NCI-H526 (cell line): ENCODE results near the gene NKAIN4.
A peak's percentile ranks its signal among the peaks of the same experiment; 100 is the strongest.

Experiments
- DNase-seq, 2 experiments: peaks; one replicate each; lab custom pipeline; 2025; lab: John Stamatoyannopoulos, UW

Gene NKAIN4

DNA sequence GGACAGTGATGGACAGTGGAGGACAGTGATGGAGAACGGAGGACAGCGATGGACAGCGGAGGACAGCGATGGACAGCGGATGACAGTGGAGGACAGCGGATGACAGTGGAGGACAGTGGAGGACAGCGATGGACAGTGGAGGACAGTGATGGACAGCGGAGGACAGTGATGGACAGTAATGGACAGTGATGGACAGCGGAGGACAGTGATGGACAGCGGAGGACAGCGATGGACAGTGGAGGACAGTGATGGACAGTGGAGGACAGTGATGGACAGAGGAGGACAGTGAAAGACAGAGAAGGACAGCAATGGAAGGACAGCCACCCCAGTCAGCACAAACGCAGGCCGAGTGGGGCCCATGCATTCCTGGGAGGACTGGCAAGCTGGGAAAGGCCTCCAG, 3.4 kb upstream of the NKAIN4 start:
- no peak for DNase-seq

DNA sequence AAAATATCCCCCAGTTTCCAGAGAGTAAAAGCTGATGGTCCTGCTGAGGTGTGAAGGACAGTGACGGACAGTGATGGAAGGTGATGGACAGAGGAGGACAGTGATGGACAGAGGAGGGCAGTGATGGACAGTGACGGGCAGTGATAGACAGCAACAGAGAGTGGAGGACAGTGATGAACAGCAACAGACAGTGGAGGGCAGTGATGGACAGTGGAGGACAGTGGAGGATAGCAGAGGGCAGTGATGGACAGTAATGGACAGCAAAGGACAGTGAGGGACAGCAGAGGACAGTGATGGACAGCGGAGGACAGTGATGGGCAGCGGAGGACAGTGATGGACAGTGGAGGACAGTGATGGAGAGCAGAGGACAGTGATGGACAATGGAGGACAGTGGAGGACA, 2.7 kb upstream of the NKAIN4 start:
- DNase-seq, result no peak

DNA sequence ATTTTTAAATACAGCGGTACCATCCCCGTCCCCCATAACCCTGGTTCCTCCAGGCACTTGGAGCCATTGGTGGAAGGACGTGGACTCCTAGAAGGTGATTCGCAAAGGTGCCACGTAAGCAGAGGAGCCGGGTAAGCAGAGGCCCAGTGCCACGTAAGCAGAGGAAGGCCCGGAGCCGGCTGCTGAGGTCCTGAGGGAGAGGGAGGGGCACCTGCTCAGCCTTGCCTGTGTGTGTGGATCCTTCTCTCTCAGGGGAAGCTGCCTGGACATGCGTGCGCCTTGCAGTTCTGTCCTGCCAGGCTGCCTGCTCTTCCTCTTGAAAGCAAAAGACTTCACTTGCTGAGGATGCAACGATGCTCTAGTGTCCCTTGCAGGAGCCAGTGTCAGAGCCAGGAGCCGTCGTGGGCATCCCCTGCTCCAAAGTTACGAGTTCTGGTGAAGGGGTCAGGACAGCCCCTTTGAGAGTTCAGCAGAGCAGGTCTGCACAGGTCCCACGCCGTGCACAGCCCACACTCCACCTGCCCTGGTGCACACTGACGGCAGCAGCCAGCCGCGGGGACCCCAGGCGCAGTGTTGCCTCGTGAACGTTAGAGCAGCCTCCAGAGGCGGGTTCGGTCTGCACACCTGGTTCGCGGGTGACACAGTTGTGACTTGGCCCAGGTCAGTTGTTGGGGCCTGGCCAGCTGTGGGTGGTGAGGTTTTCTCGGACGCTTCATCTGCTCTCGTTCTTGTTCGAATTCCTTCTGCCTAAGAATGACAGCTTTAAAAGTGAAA, 1.9 kb upstream of the NKAIN4 start:
- peak in 1 of 2 experiments; percentile 57 for DNase-seq

DNA sequence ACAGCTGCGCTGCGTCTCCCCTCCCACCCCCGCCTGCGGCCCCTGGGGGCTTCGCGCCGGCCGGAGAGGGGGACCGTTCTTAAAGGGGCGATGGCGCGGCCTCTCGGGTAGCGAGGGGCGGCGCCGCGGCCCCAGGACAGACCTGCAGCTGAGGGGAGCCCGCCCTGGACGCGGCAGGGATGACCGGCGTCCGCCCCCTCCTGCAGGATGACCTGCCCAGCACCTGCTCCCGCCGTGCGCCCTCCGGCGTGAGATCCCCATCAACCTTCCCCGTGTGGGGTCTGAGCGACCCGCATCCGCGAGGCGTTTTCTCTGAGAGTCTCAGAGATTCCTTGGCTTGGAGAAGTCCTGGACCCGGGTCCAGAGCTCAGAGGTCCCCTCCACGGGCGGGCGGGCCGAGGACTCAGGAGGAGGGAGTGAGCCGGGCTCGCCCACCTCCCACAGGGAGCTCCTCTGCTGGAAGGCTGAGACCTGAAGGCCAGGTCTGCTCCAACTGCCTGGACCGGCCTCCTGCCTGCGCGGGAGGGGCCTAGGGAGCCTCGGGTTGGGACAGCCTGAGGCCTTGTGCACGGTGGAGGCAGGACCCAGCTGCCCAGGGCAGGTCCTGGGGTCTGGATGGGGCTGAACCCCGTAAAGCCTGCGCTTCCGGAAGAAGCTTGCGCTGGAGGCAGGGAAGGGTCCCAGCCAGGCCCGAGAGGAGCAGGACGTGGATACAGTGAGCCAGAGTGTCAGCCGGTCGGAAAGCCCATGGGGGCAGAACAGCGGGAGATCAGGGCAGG, 532 bp upstream of the NKAIN4 start:
- DNase-seq, result no peak

DNA sequence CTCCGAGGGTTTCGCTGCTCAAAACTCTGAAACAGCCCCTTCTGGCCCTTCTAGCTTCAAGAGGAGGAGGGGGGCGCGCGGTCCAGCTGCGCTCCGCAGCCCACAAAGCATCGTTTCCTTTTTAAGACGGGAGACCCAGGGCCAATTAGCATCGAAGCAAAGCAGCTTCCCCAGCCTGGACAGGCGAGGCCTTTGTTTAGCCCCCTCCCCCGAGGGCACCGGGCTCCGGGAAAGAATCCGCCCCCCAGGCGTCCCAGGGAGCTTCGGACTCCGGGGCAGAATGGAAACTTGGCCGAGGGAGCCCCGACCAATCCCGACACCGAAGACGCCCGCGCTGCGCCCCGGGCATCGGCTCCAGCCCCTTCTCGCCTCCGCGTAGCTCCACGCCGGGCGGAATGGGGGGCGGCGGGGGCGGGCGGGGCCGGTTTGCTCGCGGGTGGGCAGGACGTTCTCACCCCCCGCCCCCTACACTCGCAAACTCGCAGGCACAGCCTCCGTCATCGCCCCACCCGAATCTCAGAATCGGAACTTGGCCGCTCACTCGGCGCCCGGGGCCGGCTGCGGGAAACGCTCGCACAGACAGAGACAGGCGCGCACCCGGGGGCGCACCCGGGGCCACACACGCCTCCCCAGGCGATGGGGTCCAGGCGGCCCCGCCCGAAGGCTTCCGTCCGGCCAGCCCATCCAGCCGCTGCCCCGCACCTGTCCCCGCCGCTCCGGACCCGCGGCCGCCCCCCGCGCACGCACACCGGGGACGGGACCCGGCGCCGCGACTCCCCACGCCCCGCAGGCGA, 628 bp downstream of the NKAIN4 start:
- DNase-seq, result peak in 1 of 2 experiments; percentile 28

DNA sequence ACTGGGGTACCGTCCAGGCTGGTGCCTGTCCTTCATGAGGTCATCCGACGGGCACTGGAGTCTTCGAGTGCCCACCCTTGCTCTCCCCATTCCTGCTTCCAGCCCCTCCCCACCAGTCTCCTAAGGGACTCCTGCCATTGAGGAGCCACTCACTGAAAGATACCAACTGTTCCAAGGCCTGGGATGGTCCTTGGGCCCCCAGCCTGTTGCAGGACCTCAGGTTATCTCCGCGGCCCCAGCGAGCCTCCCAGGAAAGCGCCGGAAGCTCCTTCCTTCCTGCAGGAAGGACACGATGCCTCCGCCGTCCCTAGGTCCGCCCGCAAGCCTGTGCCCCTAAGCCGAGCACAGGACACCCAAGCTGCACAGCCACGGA, 1.2 kb downstream of the NKAIN4 start:
- DNase-seq, result no peak

DNA sequence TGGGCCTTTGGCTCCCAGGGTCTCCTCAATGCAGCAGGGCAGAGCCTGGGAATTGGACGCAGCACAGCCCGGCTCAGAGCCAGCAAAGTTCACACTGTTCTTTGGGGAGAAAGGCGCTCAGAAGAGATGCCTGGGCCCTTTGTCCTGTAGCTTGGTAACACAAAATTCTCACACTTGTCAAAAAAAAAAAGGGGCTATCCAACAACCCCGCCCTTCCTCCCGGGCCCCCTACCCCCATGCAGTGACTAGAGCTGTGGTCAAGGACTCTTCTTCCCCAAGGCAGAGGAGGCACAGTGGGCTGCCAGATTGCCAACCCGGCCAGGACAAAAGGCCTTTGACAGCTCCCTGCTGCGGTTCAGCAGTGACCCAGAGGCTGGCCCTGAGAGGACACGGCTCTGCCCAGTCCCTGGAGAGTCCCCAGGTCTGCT, 2.0 kb downstream of the NKAIN4 start:
- no peak for DNase-seq

DNA sequence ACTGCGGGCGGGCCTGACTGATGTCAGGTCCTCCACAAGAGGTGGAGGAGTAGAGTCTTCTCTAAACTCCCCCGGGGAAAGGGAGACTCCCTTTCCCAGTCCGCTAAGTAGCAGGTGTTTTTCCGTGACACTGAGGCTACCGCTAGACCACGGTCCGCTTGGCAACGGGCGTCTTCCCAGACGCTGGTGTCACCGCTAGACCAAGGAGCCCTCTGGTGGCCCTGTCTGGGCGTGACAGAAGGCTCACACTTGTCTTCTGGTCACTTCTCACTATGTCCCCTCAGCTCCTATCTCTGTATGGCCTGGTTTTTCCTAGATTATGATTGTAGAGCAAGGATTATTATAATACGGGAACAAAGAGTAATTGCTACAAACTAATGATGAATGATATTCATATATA, 2.9 kb downstream of the NKAIN4 start:
- peak in 1 of 2 experiments; percentile 33 for DNase-seq

DNA sequence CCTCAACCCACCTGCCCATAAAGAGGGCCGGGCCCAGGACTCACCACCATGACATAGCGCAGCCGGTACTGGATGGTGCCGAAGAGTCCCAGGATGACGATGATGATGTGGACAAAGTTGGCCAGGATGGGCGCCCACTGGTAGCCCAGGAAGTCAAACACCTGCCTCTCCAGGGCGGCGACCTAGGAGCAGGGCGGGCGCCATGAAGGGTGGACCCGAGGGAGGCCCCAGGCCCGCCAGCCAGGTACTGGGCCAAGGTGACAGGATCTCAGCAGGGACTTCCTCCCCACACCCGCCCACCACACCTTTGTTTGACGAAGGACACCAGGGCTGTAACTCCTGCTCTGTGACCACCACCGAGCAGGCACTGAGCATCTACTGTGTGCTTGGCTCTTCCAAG, 4.4 kb downstream of the NKAIN4 start:
- DNase-seq, result no peak

DNA sequence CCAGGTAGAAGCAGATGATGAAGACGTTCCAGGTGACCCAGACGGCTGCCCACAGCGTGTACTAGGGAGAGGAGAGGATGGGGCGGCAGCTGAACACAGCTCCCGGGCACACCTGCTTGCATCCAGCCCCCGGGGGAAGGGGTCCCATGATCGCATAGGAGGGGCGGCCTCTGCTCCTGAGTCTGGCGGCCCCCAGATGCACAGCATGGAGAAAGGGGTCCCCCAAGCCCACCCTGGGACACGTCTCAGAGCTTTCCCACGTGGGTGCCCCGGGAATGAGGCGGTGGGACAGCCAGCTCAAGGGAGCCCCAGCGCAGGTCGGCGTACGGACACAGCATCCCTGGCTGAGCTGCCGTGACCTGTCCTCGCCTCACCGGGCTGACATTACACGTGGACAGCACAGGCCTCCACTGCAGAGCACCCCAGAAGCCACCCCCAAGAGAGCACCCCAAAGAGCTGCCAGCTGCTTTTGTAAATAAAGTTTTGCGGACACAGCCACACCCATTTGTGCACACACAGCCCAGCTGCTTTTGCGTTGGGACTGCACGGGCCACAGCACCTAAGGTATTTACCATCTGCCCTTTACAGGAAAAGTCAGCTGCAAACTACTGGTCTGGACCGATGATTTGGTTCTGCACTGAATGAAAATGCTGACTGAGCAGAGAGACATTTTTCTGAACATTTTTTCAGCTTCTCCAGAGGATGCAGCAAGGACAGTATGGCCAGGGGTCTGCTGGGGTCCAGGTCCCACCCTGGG, 5.2 kb downstream of the NKAIN4 start:
- DNase-seq, result peak in 1 of 2 experiments; percentile 71

DNA sequence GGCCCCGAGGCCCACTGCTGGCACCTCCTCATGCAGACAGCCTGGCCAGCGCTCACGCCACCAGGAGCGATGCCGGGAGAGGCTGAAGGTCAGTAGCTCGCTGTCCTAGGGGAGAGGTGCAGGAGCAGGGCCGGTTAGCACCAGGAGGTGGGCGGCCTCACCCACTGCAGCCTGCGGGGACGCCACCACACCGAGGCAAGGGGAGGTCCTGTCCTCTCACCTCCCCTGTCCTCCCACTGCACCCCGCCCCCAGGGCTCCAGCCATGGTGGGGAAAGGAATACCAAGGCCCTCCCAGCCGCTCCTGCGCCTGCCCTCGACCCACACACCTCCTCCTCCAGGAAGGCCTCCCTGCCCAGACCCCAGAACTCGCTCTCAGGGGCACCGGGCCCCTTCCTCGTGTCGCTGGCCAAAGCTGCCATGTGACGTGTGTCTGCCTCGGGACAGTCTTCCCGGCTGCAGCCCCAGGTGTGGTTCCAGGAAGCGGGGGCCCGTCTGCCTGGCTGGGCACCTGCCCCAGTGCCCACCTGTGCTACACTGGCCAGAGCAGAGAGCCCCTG, 6.5 kb downstream of the NKAIN4 start:
- DNase-seq, result no peak

DNA sequence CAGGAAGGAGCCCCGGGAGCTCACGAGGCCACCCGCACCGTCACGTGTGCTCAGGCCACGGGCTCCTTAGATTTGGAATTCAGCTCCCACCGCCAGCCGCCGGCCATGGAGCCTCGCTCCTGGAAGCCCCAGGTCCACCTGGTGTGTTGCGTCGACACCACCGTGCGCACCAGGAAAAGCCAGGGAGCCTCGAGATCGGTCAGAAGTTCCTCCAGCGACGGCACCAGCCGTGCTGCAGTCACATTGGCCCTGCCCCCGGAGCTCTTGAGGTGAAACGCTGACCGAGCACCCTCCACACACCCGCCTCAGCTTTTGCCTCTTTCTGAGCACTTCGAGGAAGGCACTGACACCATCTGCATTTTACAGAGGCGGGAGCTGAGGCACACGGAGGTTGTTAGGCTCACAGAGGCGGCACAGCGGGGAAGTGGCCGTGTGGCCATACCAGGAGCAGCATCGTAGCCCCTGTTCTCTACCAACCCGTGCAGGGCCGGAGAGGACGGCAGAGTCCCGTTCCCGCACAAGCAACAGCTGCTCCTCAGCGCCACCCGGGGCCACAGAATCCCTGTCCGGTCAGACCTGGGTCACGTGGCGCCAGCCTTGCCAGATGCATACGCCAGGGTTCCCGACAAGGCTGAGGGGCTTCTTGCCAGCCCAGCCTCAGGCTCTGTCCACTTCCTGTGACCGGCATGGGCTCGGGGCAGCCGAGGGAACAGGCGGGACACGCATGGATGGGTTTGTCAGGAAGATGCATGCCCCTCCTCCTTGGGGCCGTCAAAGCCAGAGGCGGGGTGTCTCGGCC, 7.6 kb downstream of the NKAIN4 start:
- peak in 1 of 2 experiments; percentile 48 for DNase-seq

DNA sequence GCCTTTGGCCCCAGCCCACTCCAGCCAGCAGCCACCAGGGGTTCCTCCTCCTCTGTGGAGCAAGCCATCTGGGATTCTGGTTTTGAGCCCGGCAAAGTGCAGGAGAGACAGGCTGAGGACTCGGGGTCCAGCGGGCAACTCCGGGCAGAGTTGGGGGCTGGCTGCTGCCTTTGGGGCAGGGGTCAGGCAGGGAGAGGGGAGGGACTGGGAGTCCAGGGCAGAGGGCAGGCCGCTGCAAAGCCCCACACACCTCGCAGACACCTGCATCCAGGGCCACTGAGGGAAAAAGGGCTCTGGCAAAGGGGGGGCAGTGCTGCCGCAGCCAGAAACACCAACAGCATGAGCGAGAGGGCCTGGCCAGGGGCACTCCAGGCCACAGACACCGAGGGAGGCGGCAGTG, 9.8 kb downstream of the NKAIN4 start:
- no peak for DNase-seq

DNA sequence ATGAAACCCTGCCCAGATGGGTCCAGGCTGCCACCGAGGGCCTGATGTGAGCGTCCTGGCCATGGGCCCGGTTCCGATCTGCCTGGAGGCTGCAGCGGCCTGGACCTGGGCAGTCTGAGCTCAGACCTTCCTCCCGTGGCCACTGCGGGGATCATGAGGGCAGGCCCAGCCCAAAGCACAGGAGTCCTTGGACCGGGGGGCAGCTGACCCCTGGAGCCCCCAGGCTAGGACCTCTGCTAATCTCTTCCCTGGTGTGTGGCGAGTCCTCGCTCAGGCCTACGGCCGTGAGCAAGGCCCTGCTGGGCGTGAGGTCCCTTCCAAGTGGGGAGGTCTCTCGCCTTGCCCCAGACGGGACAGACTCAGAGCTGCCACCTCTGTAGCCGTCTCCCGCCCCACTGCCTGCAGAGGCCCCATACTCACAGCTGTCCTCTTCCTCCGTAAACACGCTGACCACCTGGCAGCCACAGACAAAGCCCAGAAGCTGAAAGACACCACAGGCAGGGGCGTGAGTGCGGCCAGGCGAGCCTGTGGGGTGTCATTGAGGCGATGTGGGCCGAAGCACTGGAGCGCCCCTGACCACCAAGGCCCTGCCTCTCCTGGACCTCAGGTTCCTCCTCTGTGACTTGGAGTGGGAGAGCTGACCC, 10.5 kb downstream of the NKAIN4 start:
- no peak for DNase-seq

DNA sequence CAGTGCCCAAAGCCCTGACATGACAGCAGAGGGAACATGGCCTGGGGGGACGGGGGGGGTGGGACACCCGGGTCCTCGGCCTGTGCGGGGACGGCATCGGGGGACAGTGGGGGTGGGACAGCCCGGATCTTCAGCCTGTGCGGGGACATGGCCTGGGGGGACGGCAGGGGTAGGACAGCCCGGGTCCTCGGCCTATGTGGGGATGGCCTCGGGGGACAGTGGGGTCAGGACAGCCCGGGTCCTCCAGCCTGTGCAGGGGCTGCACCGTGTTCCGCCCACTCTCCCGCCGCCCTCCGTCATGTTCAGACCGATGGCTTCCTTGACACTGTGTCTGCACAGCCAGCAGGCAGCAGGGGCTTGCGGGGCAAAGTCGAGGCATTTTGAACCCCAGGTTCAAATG, 11.5 kb downstream of the NKAIN4 start:
- no peak for DNase-seq

DNA sequence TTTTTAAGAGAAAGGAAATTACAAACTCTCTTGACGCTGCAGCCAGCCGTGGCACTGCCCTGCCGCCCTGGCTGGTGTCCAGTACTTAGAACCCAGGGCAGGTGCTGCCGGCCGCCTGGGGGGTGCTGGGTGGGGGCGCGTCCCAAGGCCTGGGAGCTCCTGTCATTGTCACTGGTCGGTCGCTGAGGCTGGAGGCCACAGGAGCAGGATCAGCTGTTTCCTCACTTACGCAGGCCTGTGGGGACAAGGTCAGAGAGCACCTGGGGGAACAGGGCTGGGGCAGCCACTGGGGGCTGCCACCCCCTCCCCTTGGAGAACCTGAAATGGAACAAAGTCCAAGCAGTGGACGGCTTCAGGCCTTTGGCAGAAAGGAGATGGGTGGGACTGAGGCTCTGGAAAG, 13.0 kb downstream of the NKAIN4 start:
- DNase-seq, result no peak

DNA sequence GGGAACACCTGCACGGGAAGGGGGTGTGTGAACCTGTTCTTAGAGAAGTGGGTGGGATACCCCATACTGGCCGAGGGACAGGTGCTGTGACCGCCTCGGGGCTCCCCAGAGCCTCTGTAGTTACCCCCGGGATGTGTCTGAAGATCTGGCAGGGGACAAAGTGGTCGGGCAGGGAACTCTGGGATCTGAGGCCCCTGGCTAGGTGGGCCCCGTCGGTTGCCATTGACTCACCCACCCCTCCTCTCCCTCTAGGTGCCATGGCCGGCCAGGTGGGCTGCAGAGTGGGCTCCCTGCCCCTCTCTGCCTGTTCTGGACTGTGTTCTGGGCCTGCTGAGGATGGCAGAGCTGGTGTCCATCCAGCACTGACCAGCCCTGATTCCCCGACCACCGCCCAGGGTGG, 14.3 kb downstream of the NKAIN4 start:
- DNase-seq, result no peak

DNA sequence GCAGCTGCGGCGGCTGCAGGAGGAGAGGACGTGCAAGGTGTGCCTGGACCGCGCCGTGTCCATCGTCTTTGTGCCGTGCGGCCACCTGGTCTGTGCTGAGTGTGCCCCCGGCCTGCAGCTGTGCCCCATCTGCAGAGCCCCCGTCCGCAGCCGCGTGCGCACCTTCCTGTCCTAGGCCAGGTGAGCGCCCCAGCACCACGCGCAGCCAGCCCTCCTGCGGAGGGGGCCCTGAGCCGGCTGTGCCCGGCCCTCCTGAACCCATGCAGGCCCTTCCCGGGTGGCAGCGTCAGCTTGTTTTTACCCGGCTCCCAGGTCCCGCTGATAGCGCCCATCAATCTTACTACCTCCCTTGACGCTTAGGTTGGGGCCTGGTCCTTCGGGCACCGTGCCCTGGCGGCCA, 14.8 kb downstream of the NKAIN4 start:
- no peak for DNase-seq

DNA sequence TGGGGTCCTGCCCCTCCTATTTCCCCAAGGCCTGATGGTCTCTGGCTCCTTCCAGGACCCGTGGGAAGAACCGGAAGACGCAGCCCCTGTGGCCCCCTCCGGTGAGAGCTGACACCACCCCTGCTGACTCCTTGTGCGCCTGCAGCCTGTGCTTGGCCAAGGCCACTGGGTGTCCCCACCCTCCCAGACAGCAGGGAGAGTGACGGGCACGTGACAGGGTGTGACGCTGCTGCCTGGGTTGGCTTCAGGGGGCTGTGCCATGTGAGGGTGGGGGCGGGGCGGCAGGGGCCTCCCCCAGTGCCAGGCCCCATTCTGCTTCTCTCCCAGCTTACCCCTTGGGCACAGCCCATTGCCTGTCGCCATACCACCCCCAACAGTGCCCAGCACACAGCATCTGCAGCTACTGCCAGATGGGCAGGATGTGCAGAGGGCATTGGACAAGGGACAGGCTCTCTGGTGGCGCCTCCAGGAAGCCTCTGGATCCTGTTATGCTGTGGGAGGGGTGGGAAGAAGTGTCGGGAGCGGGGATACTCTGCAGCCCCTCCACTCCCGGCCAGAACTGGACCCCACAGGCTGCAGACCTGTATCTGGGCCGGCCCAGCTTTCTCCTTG, 15.6 kb downstream of the NKAIN4 start:
- no peak for DNase-seq

DNA sequence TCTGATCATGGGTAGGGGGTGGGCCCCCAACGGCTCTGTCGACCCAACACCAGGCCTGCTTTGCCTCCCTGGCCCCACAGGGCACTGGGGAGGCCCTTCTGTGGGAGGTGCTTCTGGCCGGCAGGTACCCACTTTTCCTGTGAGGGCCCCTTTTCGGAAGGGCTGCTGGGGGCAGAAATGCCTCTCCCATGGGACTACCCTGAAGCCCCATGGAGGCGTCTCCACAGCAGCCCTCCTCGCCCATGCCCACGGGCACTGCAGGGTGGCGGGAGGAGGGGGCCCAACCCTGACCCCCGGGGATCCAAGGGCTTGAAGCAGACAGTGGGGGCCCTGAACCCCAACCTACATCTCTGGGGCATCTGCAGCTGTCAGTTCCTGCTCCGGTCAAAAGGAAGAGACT, 16.2 kb downstream of the NKAIN4 start:
- DNase-seq, result no peak
